HL-60 (cell line): Measurements from ENCODE around the gene ALK.

ENCODE experiments used
- CTCF ChIP-seq: IDR thresholded peaks from one replicate; pipeline ENCODE4 v1.5.1; 2011; ENCODE audit warnings: low read length, control low read depth, inconsistent platforms; ENCODE audit not compliant: insufficient read depth
- GABPA ChIP-seq: IDR thresholded peaks from 2 replicates; pipeline ENCODE4 v1.6.1; 2012; ENCODE audit warnings: low read depth
- POLR2AphosphoS5 ChIP-seq: IDR thresholded peaks from 2 replicates; pipeline ENCODE4 v1.6.1; 2012; ENCODE audit warnings: low read depth
- REST ChIP-seq: IDR thresholded peaks from 2 replicates; pipeline ENCODE4 v1.6.1; 2012; ENCODE audit warnings: low read depth; ENCODE audit not compliant: insufficient replicate concordance
- SPI1 ChIP-seq: IDR thresholded peaks from 2 replicates; pipeline ENCODE4 v1.6.1; 2012; ENCODE audit warnings: low read depth, mild to moderate bottlenecking, borderline replicate concordance

GRCh38 chr2:29950481-29950880 lies 29.1 kb upstream of the ALK start:
- TF ChIP-seq CTCF (no peak), REST (no peak), POLR2AphosphoS5 (no peak), GABPA (no peak), SPI1 (no peak)
